ENCODE data around the gene GSS. TPM values are rescaled to one million over a fixed set of nuclear protein-coding genes. Genes with fewer than 3 reads are reported as not detected.

GSS gene
- total RNA-seq, 4 donors from 2014 or later: 28.8 to 61.6 (median 47.0) TPM

DNA sequence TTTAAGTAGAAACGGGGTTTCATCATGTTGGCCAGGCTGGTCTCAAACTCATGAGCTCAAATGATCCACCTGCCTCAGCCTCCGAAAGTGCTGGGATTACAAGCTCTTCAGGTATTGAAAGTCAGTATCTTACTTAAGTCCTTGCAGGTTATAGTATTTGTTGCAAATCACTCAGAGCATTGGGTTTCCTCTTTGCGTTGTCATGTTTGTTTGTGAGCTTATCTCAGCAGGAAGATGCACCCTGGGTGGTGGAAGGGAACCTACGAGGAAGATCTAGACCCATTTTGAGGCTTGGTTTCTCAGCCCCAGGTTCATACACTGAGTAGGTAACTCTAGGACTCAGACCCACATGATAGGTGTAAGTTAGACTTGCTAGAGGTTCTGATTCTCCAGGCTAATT lies 18.6 kb upstream of the GSS start:
- no peaks in the 10 kb centered on the region for H3K9me3 ChIP-seq
- H3K4me3 ChIP-seq: no peak overlapping the region
- DNase-seq (ENCODE audit: low spot score in 2 of 2): no peak
- WGBS, 2 donors: 64 to 78% methylated on average over 4 of the region's 4 CpGs
- no peaks in the 10 kb centered on the region for H3K4me1 ChIP-seq
- TF ChIP-seq EP300 (IDR thresholded peaks at IDR 0.05) (no peak), POLR2A (IDR thresholded peaks at IDR 0.05) (no peak)
- TF ChIP-seq, protein P1, sequence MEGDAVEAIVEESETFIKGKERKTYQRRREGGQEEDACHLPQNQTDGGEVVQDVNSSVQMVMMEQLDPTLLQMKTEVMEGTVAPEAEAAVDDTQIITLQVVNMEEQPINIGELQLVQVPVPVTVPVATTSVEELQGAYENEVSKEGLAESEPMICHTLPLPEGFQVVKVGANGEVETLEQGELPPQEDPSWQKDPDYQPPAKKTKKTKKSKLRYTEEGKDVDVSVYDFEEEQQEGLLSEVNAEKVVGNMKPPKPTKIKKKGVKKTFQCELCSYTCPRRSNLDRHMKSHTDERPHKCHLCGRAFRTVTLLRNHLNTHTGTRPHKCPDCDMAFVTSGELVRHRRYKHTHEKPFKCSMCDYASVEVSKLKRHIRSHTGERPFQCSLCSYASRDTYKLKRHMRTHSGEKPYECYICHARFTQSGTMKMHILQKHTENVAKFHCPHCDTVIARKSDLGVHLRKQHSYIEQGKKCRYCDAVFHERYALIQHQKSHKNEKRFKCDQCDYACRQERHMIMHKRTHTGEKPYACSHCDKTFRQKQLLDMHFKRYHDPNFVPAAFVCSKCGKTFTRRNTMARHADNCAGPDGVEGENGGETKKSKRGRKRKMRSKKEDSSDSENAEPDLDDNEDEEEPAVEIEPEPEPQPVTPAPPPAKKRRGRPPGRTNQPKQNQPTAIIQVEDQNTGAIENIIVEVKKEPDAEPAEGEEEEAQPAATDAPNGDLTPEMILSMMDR (IDR thresholded peaks at IDR 0.05): no peak
- H3K36me3 ChIP-seq: no peaks in the 10 kb centered on the region
- H3K27me3 ChIP-seq: no peaks in the 10 kb centered on the region
- H3K27ac ChIP-seq: no peak overlapping the region

DNA sequence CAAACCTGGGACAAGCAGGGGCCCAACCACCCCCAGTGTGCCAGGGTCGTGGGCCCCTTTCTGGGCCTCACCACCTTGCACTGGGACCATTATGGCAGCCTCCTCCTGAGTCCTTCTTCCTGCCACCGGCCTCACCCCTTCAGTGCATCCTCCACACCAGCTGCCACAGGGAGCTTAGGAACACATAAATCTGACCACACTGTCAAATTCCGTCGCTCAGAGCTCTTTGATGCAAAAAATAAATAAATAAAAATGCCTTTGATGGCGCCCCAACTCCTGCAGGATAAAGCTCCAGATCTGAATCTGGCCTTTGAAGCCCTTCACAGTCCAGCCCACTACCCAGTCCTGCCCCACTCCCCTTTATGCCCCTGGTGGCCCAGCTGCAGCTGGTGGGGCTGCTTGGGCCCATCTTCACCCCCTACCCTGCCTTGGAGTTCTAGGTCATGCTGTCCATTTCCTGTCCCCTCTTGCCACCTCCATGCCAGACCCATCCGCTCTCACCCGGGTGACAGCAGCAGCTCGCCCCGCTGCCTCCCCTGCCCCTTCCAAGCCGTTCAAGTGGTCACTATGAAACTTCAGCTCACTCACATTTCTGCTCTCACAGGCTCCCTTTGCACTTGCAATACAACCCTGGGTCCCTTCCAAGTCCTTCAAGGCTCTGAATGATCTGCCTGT lies 16.1 kb upstream of the GSS start:
- no peak for DNase-seq (ENCODE audit: low spot score in 2 of 2)
- TF ChIP-seq EP300 (IDR thresholded peaks at IDR 0.05) (no peak), POLR2A (IDR thresholded peaks at IDR 0.05) (no peak)
- TF ChIP-seq, protein P1 (IDR thresholded peaks at IDR 0.05): no peak
- no peak overlapping the region for H3K27ac ChIP-seq
- H3K4me1 ChIP-seq: no peaks in the 10 kb centered on the region
- WGBS, 2 donors: 77 to 80% methylated on average over 10 of the region's 10 CpGs
- no peaks in the 10 kb centered on the region for H3K9me3 ChIP-seq
- no peaks in the 10 kb centered on the region for H3K36me3 ChIP-seq
- H3K4me3 ChIP-seq: no peak overlapping the region
- H3K27me3 ChIP-seq: no peaks in the 10 kb centered on the region

DNA sequence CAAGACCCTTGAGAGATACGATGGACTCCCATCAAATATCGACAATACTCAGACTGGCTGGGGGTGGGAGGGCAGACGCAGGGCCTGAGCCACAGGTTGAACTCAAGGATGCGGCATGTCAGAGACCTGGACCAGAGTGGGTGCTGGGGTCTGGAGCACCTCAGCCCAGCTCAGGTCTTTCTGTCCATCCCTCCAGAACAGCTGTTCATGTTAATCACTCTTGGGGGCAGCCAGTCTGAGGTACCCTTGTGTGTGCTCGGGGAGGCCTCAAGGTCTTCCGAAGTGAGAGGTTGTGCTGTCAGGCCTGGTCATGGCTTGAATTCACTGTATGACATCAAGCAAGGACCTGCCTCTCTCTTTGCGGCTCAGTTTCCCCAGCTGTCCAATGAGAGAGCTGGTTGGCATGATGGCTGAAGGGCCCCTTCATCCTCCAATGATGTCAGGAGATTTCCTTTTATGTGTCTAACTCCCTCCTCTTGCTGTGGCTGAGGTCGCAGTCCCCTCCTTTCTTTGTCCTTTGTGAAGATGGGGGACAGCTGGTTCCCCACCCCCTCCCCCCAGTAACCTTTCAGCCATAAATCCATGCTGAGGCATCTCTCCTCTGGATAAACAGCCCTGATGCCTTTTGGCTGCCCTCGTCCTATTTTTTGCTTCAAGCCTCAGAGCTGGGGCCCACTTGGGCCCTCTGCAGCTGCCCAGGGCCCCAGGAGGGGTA lies 15.4 kb upstream of the GSS start:
- Histone ChIP-seq H3K4me1 (no peaks in the 10 kb centered on the region), H3K36me3 (no peaks in the 10 kb centered on the region), H3K27me3 (no peaks in the 10 kb centered on the region), H3K27ac (no peak overlapping the region), H3K4me3 (no peak overlapping the region), H3K9me3 (no peaks in the 10 kb centered on the region)
- no peak for TF ChIP-seq POLR2A (IDR thresholded peaks at IDR 0.05)
- no peak for TF ChIP-seq EP300 (IDR thresholded peaks at IDR 0.05)
- TF ChIP-seq, protein P1 (IDR thresholded peaks at IDR 0.05): no peak
- no peak for DNase-seq (ENCODE audit: low spot score in 2 of 2)
- WGBS, 2 donors: 80 to 82% methylated on average over 9 of the region's 9 CpGs

DNA sequence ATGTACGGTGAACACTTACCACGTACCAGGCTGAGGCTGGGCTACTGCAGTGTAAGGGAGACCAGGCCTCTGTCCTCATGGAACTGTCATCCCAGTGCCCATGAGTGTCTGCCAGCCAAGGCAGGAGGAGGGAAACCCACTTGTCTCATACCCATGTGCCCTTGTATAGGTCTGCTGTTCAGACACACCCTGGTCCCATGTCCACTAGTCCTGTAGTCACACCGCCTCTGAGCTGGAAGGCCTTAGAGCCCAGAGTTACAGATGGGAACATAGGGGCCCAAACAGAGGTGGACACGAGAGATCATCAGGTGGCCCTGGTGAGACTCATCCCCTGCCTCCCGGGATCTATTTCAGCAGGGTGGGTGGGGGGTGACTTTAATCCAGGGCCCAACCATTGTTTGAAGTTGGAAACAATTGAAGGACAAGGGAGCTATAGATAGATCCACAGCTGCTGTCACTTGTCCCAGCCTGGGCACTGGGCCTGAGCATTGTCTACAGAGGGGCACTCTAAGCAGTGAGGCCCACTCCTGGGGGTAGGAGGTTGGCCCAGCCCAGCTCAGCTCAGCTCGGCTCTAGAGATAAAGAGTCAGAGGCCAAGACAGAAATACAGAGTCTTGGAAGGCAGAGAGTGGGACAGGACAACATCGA lies 14.7 kb upstream of the GSS start:
- no peaks in the 10 kb centered on the region for H3K36me3 ChIP-seq
- H3K27me3 ChIP-seq: no peaks in the 10 kb centered on the region
- no peaks in the 10 kb centered on the region for H3K9me3 ChIP-seq
- no peak overlapping the region for H3K27ac ChIP-seq
- WGBS, 2 donors: 92 to 93% methylated on average over 7 of the region's 7 CpGs
- TF ChIP-seq EP300 (IDR thresholded peaks at IDR 0.05) (no peak), POLR2A (IDR thresholded peaks at IDR 0.05) (no peak)
- TF ChIP-seq, protein P1 (IDR thresholded peaks at IDR 0.05): no peak
- no peak for DNase-seq (ENCODE audit: low spot score in 2 of 2)
- no peak overlapping the region for H3K4me3 ChIP-seq
- no peaks in the 10 kb centered on the region for H3K4me1 ChIP-seq
